Measurements from ENCODE around the gene TMEM108.

- TF ChIP-seq CTCF (IDR thresholded peaks at IDR 0.05), result no peak
- no peak for TF ChIP-seq POLR2A (IDR thresholded peaks at IDR 0.05)
Observed at GRCh38 chr3:133276594-133276993, 238.4 kb downstream of the TMEM108 start.

All from heart left ventricle (tissue), 13 donors.